Lower lobe of right lung (tissue), 2 donors: ENCODE measurements around the gene YES1. TPM values are rescaled to one million over a fixed set of nuclear protein-coding genes. Genes with fewer than 3 reads are reported as not detected.
A peak's percentile ranks its signal among the peaks of the same experiment; 100 is the strongest.

Experiments used
- ATAC-seq, 2 donors: fragments of 200-7000 bp; cut with Tn5 transposase; one replicate each; pipeline ENCODE4 v1.9.1; 2020 to 2022; ENCODE audit warnings: mild to moderate bottlenecking in 2 of 2, moderate library complexity in 2 of 2
- DNase-seq: peaks from one replicate; pipeline ENCODE4 v3.0.0-alpha.2; 2020
- H3K27ac ChIP-seq: fragments of 200-600 bp; one replicate; pipeline ENCODE4 v1.8.0; 2022
- H3K27me3 ChIP-seq: fragments of 200-600 bp; one replicate; pipeline ENCODE4 v1.8.0; 2022; ENCODE audit warnings: low read depth
- H3K36me3 ChIP-seq: fragments of 200-600 bp; one replicate; pipeline ENCODE4 v1.8.0; 2022; ENCODE audit warnings: mild to moderate bottlenecking
- H3K4me1 ChIP-seq: fragments of 200-600 bp; one replicate; pipeline ENCODE4 v1.8.0; 2022
- H3K4me3 ChIP-seq: fragments of 200-600 bp; one replicate; pipeline ENCODE4 v1.8.0; 2022; ENCODE audit warnings: mild to moderate bottlenecking
- H3K9me3 ChIP-seq: fragments of 200-600 bp; one replicate; pipeline ENCODE4 v1.8.0; 2022
- CTCF ChIP-seq: fragments of 200-600 bp; IDR thresholded peaks from one replicate; pipeline ENCODE4 v1.8.0; 2022; ENCODE audit warnings: antibody characterized with exemption, mild to moderate bottlenecking
- intact Hi-C: fragments of 100-400 bp; cut with DNase I; formaldehyde crosslinking; loops from one replicate; pipeline ENCODE4 v1.11.0; 2022
- total RNA-seq: library from RNA; stranded (reverse); fragmentation: NEBNext Ultra II Directional; extraction: Animal tissue kit (Norgen Biotek cat#: 25700); gene quantifications from one replicate; pipeline ENCODE4 v1.2.1, GENCODE V29; 2021
- donor health status: DM: no; HTN: yes; CAD: no; lungs with severe emphysema.

The YES1 gene
- total RNA-seq, 1 donor from 2014 or later: 42.0 TPM

GRCh38 chr18:848062-848861, 36.2 kb upstream of the YES1 start:
- H3K27ac ChIP-seq: no peak overlapping the region

GRCh38 chr18:845152-845819, 33.2 kb upstream of the YES1 start:
- Histone ChIP-seq H3K36me3 (no peaks in the 10 kb centered on the region), H3K27me3 (no peaks in the 10 kb centered on the region), H3K4me1 (no peaks in the 10 kb centered on the region), H3K9me3 (no peaks in the 10 kb centered on the region), H3K27ac (no peak overlapping the region), H3K4me3 (no peak overlapping the region)
- TF ChIP-seq CTCF: no peak
- intact Hi-C loops: no loop called here
- DNase-seq (no peak), ATAC-seq (peak; percentile 57 to 70)

More at GRCh38 chr18:848062-848861, 36.2 kb upstream of the YES1 start:
- Histone ChIP-seq H3K27me3 (no peaks in the 10 kb centered on the region), H3K36me3 (no peaks in the 10 kb centered on the region), H3K9me3 (no peaks in the 10 kb centered on the region), H3K4me1 (no peaks in the 10 kb centered on the region), H3K4me3 (no peak overlapping the region)
- DNase-seq (no peak), ATAC-seq (peak in 1 of 2 donors; percentile 21)
- intact Hi-C loops: no loop called here
- no peak for TF ChIP-seq CTCF

GRCh38 chr18:841647-842370, 29.8 kb upstream of the YES1 start:
- Histone ChIP-seq H3K4me1 (peaks cover 4% of the 10 kb centered on the region), H3K36me3 (no peaks in the 10 kb centered on the region), H3K9me3 (no peaks in the 10 kb centered on the region), H3K4me3 (no peak overlapping the region), H3K27me3 (no peaks in the 10 kb centered on the region), H3K27ac (no peak overlapping the region)
- ATAC-seq: no peak
- intact Hi-C loops: no loop called here
- no peak for TF ChIP-seq CTCF
- no peak for DNase-seq

GRCh38 chr18:840516-840915, 28.5 kb upstream of the YES1 start:
- intact Hi-C loops: no loop called here
- no peak for TF ChIP-seq CTCF
- peak overlapping the region; percentile 41 for H3K27ac ChIP-seq

GRCh38 chr18:840023-840408, 28.0 kb upstream of the YES1 start:
- no peak overlapping the region for H3K4me3 ChIP-seq
- peak overlapping the region; percentile 41 for H3K27ac ChIP-seq
- no peak for TF ChIP-seq CTCF
- no peak for ATAC-seq
- no peaks in the 10 kb centered on the region for H3K36me3 ChIP-seq
- intact Hi-C loops: no loop called here
- peaks cover 4% of the 10 kb centered on the region for H3K4me1 ChIP-seq
- H3K27me3 ChIP-seq: no peaks in the 10 kb centered on the region
- no peak for DNase-seq
- H3K9me3 ChIP-seq: no peaks in the 10 kb centered on the region

More at GRCh38 chr18:840516-840915, 28.5 kb upstream of the YES1 start:
- H3K9me3 ChIP-seq: no peaks in the 10 kb centered on the region
- H3K4me3 ChIP-seq: no peak overlapping the region
- DNase-seq (no peak), ATAC-seq (no peak)
- peaks cover 4% of the 10 kb centered on the region for H3K4me1 ChIP-seq
- H3K36me3 ChIP-seq: no peaks in the 10 kb centered on the region
- H3K27me3 ChIP-seq: no peaks in the 10 kb centered on the region
